Activated naive CD8-positive, alpha-beta T cell treated with anti-CD3 and anti-CD28 coated beads for 36 hours (primary cell): ENCODE measurements around the gene COPB1. TPM values are rescaled to one million over a fixed set of nuclear protein-coding genes. Genes with fewer than 3 reads are reported as not detected.
"Not testable (repeated sequence)": the region's sequence is repeated elsewhere in the genome, so short reads cannot be mapped to it uniquely, and the experiment has no call there.

Experiments used
- DNase-seq: peaks from one replicate; pipeline ENCODE4 v3.0.0; 2021
- H3K27ac Mint-ChIP-seq: one replicate; pipeline ENCODE4 v1.8.0; 2022; ENCODE audit warnings: mild to moderate bottlenecking, moderate library complexity, mixed read lengths
- H3K27me3 Mint-ChIP-seq: one replicate; pipeline ENCODE4 v1.8.0; 2022; ENCODE audit warnings: mild to moderate bottlenecking, mixed read lengths
- H3K36me3 Mint-ChIP-seq: one replicate; pipeline ENCODE4 v1.8.0; 2021; ENCODE audit warnings: mild to moderate bottlenecking, mixed read lengths
- H3K4me1 Mint-ChIP-seq: one replicate; pipeline ENCODE4 v1.8.0; 2021; ENCODE audit warnings: mixed read lengths
- H3K4me3 Mint-ChIP-seq: one replicate; pipeline ENCODE4 v1.8.0; 2022; ENCODE audit warnings: mild to moderate bottlenecking, moderate library complexity, mixed read lengths
- H3K9me3 Mint-ChIP-seq: one replicate; pipeline ENCODE4 v1.8.0; 2022; ENCODE audit warnings: mixed read lengths
- total RNA-seq, 2 experiments: library from RNA; stranded (reverse); gene quantifications; one replicate each; pipeline ENCODE4 v1.2.3, GENCODE V29; 2021

The COPB1 gene, protein sequence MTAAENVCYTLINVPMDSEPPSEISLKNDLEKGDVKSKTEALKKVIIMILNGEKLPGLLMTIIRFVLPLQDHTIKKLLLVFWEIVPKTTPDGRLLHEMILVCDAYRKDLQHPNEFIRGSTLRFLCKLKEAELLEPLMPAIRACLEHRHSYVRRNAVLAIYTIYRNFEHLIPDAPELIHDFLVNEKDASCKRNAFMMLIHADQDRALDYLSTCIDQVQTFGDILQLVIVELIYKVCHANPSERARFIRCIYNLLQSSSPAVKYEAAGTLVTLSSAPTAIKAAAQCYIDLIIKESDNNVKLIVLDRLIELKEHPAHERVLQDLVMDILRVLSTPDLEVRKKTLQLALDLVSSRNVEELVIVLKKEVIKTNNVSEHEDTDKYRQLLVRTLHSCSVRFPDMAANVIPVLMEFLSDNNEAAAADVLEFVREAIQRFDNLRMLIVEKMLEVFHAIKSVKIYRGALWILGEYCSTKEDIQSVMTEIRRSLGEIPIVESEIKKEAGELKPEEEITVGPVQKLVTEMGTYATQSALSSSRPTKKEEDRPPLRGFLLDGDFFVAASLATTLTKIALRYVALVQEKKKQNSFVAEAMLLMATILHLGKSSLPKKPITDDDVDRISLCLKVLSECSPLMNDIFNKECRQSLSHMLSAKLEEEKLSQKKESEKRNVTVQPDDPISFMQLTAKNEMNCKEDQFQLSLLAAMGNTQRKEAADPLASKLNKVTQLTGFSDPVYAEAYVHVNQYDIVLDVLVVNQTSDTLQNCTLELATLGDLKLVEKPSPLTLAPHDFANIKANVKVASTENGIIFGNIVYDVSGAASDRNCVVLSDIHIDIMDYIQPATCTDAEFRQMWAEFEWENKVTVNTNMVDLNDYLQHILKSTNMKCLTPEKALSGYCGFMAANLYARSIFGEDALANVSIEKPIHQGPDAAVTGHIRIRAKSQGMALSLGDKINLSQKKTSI
- total RNA-seq, result 100 to 1,000 TPM in 1 of 2 experiments, 10 to 100 TPM in 1; 99.6 to 100 TPM

GRCh38 chr11:14499560-14500180 lies at the start of gene COPB1:
TSS of gene COPB1 (minus strand) at chr11:14499811. CDS start at chr11:14498928, 883 bp downstream.
- no peaks in the 10 kb centered on the region for H3K9me3 Mint-ChIP-seq
- H3K36me3 Mint-ChIP-seq, result peaks cover 36% of the 10 kb centered on the region
- peaks cover 4% of the 10 kb centered on the region for H3K27me3 Mint-ChIP-seq
- peak within 1 kb of the TSS; percentile 98 for H3K27ac Mint-ChIP-seq
- peak; percentile 91 for DNase-seq
- peaks cover 35% of the 10 kb centered on the region for H3K4me1 Mint-ChIP-seq
- H3K4me3 Mint-ChIP-seq, result peak within 1 kb of the TSS; percentile 98

- Mint-ChIP-seq H3K27me3 (no peaks in the 10 kb centered on the region), H3K36me3 (peaks cover 33% of the 10 kb centered on the region), H3K27ac (no peak overlapping the region), H3K9me3 (peaks cover 7% of the 10 kb centered on the region), H3K4me3 (no peak overlapping the region), H3K4me1 (peaks cover 17% of the 10 kb centered on the region)
- no peak for DNase-seq
Measured at GRCh38 chr11:14547440-14547839, 47.8 kb upstream of the COPB1 start.

- H3K36me3 Mint-ChIP-seq, result peaks cover 32% of the 10 kb centered on the region
- no peak for DNase-seq
- H3K4me1 Mint-ChIP-seq, result peaks cover 16% of the 10 kb centered on the region
- H3K4me3 Mint-ChIP-seq, result no peak overlapping the region
- H3K9me3 Mint-ChIP-seq, result peaks cover 7% of the 10 kb centered on the region
- no peak overlapping the region for H3K27ac Mint-ChIP-seq
- H3K27me3 Mint-ChIP-seq, result no peaks in the 10 kb centered on the region
Measured at GRCh38 chr11:14546672-14547071, 47.1 kb upstream of the COPB1 start.

- DNase-seq, result no peak
- Mint-ChIP-seq H3K4me3 (no peak overlapping the region), H3K27ac (peak overlapping the region; percentile 77), H3K27me3 (no peaks in the 10 kb centered on the region), H3K36me3 (peaks cover 40% of the 10 kb centered on the region), H3K4me1 (peaks cover 34% of the 10 kb centered on the region), H3K9me3 (peaks cover 7% of the 10 kb centered on the region)
Measured at GRCh38 chr11:14544611-14545010, 45.0 kb upstream of the COPB1 start.

GRCh38 chr11:14543260-14543659 lies 43.6 kb upstream of the COPB1 start:
- Mint-ChIP-seq H3K27ac (no peak overlapping the region), H3K4me1 (peaks cover 44% of the 10 kb centered on the region), H3K4me3 (no peak overlapping the region), H3K36me3 (peaks cover 41% of the 10 kb centered on the region), H3K27me3 (no peaks in the 10 kb centered on the region), H3K9me3 (peaks cover 7% of the 10 kb centered on the region)
- DNase-seq, result no peak

DNA sequence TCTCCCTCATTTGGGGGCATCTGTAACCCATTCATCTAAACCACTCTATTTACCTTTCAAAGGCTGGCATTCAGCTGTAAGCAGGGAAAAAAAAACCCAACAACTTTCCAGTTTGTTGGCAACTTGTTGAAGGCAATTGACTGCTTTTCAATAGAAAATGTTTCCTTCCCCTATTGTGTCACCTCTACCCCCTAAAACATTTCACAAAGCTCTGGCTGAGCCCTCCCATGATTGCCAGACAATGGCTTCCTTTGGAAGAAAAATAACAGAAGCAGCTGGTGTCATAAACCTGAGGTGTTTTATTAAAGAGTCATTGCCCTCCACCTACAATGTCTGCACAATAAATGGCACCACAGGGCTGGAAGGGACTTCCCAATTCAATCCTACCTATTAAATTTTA lies 42.7 kb upstream of the COPB1 start:
- Mint-ChIP-seq H3K4me1 (peaks cover 49% of the 10 kb centered on the region), H3K4me3 (no peak overlapping the region), H3K27ac (no peak overlapping the region), H3K36me3 (peaks cover 39% of the 10 kb centered on the region), H3K9me3 (peaks cover 7% of the 10 kb centered on the region), H3K27me3 (no peaks in the 10 kb centered on the region)
- DNase-seq, result no peak

DNA sequence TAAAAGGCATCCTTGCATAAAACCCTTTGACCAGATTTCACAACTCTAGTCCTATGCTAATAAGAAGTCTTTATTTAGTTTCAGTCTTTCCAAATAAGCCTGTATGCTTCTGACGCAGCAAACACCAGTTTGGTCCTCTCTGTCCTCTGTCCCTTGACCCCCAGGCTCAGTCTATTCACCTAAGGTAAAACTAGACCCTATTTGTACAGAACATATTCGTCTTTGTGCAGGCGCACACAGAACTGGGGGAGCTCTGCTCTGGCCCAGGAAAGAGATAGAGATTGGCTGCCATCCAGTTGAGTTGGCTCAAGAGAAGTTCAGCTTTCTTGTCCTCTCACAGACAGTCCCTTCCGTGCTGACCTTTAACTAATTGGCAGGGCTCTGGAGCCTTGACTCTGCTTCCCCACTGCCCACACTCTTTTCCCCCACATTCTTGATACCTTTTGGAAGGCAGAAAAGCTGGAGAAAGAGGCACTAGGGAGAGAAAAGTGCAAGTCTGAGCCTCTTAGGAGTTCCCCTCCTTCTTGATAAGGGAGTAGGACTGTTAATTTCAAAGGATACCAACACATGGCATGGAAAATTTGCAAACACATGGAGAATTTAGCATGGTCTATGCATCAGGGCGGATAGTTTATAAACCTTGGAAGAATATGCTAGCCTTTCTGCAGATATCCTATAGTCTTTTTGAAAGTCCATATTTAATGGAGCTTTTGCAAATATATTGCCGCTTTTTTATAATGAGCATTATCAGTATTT lies 41.8 kb upstream of the COPB1 start:
- peaks cover 7% of the 10 kb centered on the region for H3K9me3 Mint-ChIP-seq
- H3K27ac Mint-ChIP-seq, result no peak overlapping the region
- peaks cover 36% of the 10 kb centered on the region for H3K36me3 Mint-ChIP-seq
- H3K4me1 Mint-ChIP-seq, result peaks cover 54% of the 10 kb centered on the region
- no peak overlapping the region for H3K4me3 Mint-ChIP-seq
- no peaks in the 10 kb centered on the region for H3K27me3 Mint-ChIP-seq
- DNase-seq, result no peak

GRCh38 chr11:14539982-14540421 lies 40.4 kb upstream of the COPB1 start:
- peaks cover 3% of the 10 kb centered on the region for H3K9me3 Mint-ChIP-seq
- peak; percentile 9 for DNase-seq
- H3K4me1 Mint-ChIP-seq, result peaks cover 48% of the 10 kb centered on the region
- H3K27ac Mint-ChIP-seq, result peak overlapping the region; percentile 76
- peak overlapping the region; percentile 35 for H3K4me3 Mint-ChIP-seq
- peaks cover 32% of the 10 kb centered on the region for H3K36me3 Mint-ChIP-seq
- no peaks in the 10 kb centered on the region for H3K27me3 Mint-ChIP-seq

- Mint-ChIP-seq H3K27me3 (no peaks in the 10 kb centered on the region), H3K27ac (peak overlapping the region; percentile 57), H3K36me3 (peaks cover 26% of the 10 kb centered on the region), H3K4me3 (peak overlapping the region; percentile 22), H3K9me3 (no peaks in the 10 kb centered on the region), H3K4me1 (peaks cover 41% of the 10 kb centered on the region)
- DNase-seq, result no peak
Measured at GRCh38 chr11:14538926-14539554, 39.4 kb upstream of the COPB1 start.

- no peaks in the 10 kb centered on the region for H3K27me3 Mint-ChIP-seq
- H3K27ac Mint-ChIP-seq, result peak overlapping the region; percentile 34
- no peak for DNase-seq
- no peaks in the 10 kb centered on the region for H3K9me3 Mint-ChIP-seq
- no peak overlapping the region for H3K4me3 Mint-ChIP-seq
- peaks cover 41% of the 10 kb centered on the region for H3K4me1 Mint-ChIP-seq
- peaks cover 22% of the 10 kb centered on the region for H3K36me3 Mint-ChIP-seq
Measured at GRCh38 chr11:14538271-14538925, 38.8 kb upstream of the COPB1 start.

GRCh38 chr11:14537134-14537599 lies 37.6 kb upstream of the COPB1 start:
- H3K27me3 Mint-ChIP-seq, result no peaks in the 10 kb centered on the region
- peak; percentile 14 for DNase-seq
- H3K4me3 Mint-ChIP-seq, result peak overlapping the region; percentile 74
- peaks cover 41% of the 10 kb centered on the region for H3K4me1 Mint-ChIP-seq
- H3K9me3 Mint-ChIP-seq, result no peaks in the 10 kb centered on the region
- H3K27ac Mint-ChIP-seq, result peak overlapping the region; percentile 88
- peaks cover 20% of the 10 kb centered on the region for H3K36me3 Mint-ChIP-seq

DNA sequence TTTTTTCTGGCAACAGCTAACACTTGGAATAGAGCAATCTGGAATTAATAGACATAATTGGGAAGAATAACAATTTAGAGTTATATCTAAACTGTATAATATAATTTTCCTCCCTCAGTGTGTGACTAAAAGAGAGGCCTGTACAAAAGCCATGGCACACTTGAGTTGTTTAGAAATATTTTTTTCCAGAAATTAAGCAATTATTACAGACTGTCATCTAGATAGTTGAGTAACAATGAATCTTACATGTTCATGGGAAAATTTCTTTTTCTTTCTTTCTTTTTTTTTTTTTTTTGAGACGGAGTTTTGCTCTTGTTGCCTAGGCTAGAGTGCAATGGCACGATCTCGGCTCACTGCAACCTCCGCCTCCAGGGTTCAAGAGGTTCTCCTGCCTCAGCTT lies 35.6 kb upstream of the COPB1 start:
- H3K9me3 Mint-ChIP-seq, H3K4me3 Mint-ChIP-seq, H3K27ac Mint-ChIP-seq, DNase-seq, H3K27me3 Mint-ChIP-seq: not testable (repeated sequence)
- peaks cover 28% of the 10 kb centered on the region for H3K4me1 Mint-ChIP-seq
- peaks cover 18% of the 10 kb centered on the region for H3K36me3 Mint-ChIP-seq

- DNase-seq, result no peak
- Mint-ChIP-seq H3K27ac (no peak overlapping the region), H3K36me3 (peaks cover 8% of the 10 kb centered on the region), H3K4me1 (no peaks in the 10 kb centered on the region), H3K27me3 (no peaks in the 10 kb centered on the region), H3K4me3 (no peak overlapping the region), H3K9me3 (no peaks in the 10 kb centered on the region)
Measured at GRCh38 chr11:14529951-14530350, 30.3 kb upstream of the COPB1 start.
